Activated T-helper 1 cell treated with Interleukin-2 at 50 U/mL for 16 hours (primary cell): ENCODE data around the gene FAM181A.

Source experiments
- DNase-seq: peaks from one replicate; pipeline ENCODE4 v3.0.0-alpha.2; 2020; ENCODE audit warnings: low read depth

The FAM181A gene

DNA sequence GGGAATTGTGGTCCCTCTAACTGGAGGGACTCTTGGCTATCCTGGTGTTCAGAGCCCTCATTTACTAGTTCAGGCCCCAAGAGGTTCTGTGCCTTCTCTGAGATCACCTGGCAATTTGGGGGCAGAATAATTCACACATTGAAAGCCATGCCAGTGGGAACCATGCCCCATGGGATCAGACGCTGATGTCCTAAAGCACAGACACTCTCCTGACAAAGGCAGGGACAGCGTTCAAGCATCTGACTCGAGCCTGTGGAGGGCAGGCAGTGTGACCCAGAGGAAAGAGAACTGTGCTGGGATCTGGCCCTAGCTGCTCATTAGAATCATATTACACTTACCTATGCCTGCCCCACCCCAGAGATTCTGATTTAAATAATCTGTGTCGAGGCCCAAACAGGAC, 51.6 kb downstream of the FAM181A start:
- no peak for DNase-seq
